ENCODE results near the gene RASA2.
"Not testable (repeated sequence)": the region's sequence is repeated elsewhere in the genome, so short reads cannot be mapped to it uniquely, and the experiment has no call there.

RASA2 gene

GRCh38 chr3:141498598-141499223 lies 11.9 kb downstream of the RASA2 start:
- no peak for DNase-seq

DNA sequence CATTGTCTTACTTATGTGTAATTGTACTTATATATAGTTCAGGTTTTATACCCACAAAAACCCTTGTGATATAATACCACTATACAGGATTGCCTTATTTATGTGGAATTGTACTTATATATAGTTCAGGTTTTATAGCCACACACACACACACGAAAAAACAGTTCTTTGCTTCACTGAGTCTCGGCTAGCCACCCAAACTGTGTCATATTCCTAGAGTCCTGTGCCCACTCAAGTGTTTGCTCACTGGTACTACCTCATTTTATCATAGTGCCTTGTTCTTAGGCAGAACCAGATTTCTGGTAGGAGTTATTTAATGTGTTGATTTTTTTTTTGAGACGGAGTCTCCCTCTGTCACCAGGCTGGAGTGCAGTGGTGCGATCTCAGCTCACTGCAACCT lies 12.5 kb downstream of the RASA2 start:
- no peak for DNase-seq

GRCh38 chr3:141499965-141500364 lies 13.1 kb downstream of the RASA2 start:
- DNase-seq, result no peak

GRCh38 chr3:141500397-141500796 lies 13.6 kb downstream of the RASA2 start:
- DNase-seq, result no peak

DNA sequence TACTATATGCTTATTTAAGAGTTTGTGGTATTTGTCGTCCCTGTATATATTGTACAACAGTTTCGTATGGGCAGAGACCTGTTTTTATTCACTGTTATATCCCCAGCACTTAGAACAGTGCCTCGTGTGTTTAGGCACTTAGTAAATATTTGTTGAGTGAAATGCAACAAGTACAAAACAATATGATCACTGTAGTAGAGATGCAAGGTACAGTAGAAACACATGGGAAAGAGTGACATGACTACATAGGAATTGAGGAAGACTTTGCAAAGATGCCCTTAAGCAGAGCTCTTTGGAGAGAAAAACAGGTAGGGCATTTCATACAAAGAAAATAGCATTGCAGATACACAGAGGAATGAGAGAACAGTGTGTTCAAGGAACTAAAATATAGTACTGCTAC lies 18.3 kb downstream of the RASA2 start:
- no peak for DNase-seq

- no peak for DNase-seq
These were observed 19.2 kb downstream of the RASA2 start for GRCh38 chr3:141506071-141506470.

DNA sequence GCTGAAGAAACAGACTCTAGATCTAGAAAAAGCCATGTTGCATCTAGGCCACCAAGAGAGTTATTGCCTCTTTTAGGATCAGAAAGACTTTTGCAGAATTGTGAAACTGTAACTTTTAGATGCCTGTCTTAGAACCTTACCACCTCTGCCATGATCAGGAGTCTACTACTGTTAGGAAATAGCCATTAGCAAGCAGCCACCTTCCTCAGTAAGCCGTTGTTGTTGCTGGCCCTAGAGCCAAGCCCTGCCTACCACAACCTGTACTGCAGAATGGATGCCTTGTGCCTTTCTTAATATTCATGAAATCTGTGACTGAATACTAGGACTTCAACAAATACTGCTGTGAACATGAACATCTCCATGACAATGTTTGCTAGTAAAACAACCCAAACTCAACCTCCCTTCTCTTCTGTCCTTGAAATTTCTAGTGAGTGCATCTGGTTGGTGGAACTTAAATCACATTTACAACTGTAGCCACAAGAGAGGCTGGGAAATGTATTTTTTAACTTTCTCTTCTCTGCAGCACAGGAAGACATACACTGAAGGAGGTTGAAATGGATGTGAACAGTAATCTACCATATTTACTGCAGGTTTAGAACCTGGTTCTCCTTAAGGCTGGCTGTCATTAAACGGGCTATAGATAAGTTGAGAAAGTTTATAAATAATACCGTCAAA lies 20.7 kb downstream of the RASA2 start:
- no peak for DNase-seq

- DNase-seq, result no peak
These were observed 21.2 kb downstream of the RASA2 start for GRCh38 chr3:141508067-141508436.

- no peak for DNase-seq
These were observed 24.5 kb downstream of the RASA2 start for GRCh38 chr3:141511361-141511760.

- no peak for DNase-seq
These were observed 27.6 kb downstream of the RASA2 start for GRCh38 chr3:141514382-141514781.

- DNase-seq, result no peak
These were observed 32.8 kb downstream of the RASA2 start for GRCh38 chr3:141519587-141519986.

- DNase-seq, result no peak
These were observed 35.0 kb downstream of the RASA2 start for GRCh38 chr3:141521781-141522180.

- DNase-seq, result no peak
These were observed 37.0 kb downstream of the RASA2 start for GRCh38 chr3:141523615-141524375.

- no peak for DNase-seq
These were observed 38.2 kb downstream of the RASA2 start for GRCh38 chr3:141524988-141525387.

- DNase-seq, result no peak
These were observed 39.0 kb downstream of the RASA2 start for GRCh38 chr3:141525814-141526213.

- no peak for DNase-seq
These were observed 39.9 kb downstream of the RASA2 start for GRCh38 chr3:141526709-141527108.

GRCh38 chr3:141528800-141529199 lies 42.0 kb downstream of the RASA2 start:
- no peak for DNase-seq

DNA sequence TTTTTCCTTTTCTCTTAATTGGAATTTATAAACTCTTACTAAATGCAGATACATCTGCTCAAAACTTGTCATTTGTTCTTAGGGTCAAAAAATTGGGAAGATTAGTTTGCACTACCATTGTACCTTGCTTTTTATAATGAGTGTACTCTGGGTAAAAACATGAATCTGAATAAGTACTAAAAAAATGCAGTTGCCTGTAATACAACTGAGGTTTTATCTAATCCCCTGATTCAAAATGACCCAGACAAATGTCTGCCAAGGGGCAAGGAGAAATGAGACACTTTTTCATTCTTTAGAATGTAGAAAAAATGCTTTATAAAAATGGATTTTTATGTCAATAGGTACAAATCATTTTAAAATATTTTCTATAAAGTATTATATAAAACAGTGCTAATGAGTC lies 42.4 kb downstream of the RASA2 start:
- no peak for DNase-seq

GRCh38 chr3:141529717-141530414 lies 43.0 kb downstream of the RASA2 start:
- no peak for DNase-seq

- no peak for DNase-seq
These were observed 43.6 kb downstream of the RASA2 start for GRCh38 chr3:141530415-141530768.

DNA sequence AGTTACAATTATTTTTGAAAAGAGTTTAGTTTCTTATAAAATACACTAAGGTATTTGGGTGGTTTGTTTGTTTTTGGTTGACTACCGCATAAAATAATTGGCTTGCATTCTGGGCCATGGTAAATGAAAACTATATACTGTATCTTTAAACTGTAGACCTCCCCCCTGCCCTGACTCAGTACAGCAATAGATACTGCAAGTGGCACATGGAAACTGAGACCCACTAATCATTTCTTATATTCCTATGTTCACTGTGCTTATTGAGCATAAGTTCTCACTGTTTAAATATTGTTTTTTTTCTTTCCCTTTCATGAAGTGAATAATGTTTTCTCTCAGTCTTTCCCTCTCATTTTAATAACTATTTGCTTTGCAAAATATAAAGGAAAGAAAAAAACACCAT lies 45.8 kb downstream of the RASA2 start:
- DNase-seq, result no peak

- not testable (repeated sequence) for DNase-seq
These were observed 49.2 kb downstream of the RASA2 start for GRCh38 chr3:141536017-141536416.

- peak in 1 of 2 experiments; percentile 12 for DNase-seq
These were observed 51.0 kb downstream of the RASA2 start for GRCh38 chr3:141537856-141538255.

All from NCI-H446 (cell line).